Stimulated activated CD4-positive, alpha-beta T cell treated with anti-CD3 and anti-CD28 coated beads, Interleukin-1b, Interleukin-23, amount 100 ng/mL, for 24 hours (primary cell): ENCODE data around the gene WDR59.
"Not testable (repeated sequence)": the region's sequence is repeated elsewhere in the genome, so short reads cannot be mapped to it uniquely, and the experiment has no call there.

Experiments used
- DNase-seq, 4 experiments: peaks; one replicate each; pipeline ENCODE4 v3.0.0-alpha.2; 2020; ENCODE audit warnings: low read depth in 4 of 4, low spot score in 1 of 4

Gene WDR59

DNA sequence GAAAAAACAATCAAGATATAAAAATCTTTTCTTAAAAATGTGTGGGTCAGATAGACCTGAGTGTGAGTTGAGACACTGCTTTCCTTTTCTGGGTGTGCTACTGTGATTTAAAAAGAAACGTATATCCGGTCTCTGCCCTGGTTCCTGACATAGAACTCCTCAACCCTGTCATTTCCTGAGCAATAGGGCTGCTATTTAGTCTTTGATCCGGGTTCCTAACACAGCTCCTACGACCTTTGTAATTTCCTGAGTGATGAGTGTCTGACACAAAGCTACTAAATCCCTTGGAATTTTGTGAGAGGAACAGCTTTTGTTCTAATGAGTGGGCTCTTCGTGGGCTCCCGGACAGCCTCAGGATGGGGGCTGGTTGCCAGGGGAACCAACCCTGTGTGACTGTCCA, 116.4 kb downstream of the WDR59 start:
- DNase-seq: no peak

DNA sequence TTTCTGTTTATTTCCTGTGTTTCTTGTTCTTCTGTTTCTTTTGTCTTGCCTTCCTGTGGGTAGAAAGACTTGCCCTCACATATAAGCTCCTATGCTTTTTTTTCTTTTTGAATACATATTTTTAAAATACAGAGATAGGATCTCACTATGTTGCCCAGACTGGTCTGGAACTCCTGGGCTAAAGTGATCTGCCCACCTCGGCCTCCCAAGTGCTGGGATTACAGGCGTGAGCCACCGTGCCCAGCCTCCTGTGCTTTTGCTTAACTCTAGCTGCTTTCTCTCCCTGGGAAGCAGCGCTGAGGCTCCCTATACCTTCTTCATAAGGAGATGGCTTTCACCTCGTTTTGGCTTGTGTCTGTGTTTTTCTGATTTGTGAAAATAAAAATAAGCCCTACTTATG, 116.9 kb downstream of the WDR59 start:
- no peak for DNase-seq

DNA sequence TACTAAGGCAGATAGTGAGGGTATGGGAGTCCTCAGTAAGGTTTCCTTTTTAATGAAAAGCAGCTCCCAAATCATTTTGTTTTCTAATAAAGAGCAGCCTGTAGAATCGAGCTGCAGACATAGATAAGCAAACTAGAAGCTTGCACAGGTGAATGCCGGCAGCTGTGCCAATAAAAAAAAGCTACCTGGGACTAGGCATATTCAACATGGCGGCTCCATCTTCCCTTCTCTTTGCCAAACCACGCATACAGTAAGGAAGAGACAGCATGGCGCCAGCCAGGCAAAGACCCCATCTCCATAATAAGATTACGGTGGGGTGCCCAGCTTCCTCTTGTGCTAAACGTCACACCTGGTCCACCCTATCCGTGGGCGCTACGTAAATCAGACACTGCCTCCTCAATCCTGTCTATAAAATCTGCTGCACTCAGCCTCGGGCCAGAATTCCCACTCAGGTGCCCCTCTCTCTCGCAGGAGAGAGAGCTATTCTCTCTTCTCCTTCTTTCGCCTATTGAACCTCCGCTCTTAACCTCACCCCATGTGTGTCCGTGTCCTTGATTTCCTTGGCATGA, 117.6 kb downstream of the WDR59 start:
- no peak for DNase-seq

DNA sequence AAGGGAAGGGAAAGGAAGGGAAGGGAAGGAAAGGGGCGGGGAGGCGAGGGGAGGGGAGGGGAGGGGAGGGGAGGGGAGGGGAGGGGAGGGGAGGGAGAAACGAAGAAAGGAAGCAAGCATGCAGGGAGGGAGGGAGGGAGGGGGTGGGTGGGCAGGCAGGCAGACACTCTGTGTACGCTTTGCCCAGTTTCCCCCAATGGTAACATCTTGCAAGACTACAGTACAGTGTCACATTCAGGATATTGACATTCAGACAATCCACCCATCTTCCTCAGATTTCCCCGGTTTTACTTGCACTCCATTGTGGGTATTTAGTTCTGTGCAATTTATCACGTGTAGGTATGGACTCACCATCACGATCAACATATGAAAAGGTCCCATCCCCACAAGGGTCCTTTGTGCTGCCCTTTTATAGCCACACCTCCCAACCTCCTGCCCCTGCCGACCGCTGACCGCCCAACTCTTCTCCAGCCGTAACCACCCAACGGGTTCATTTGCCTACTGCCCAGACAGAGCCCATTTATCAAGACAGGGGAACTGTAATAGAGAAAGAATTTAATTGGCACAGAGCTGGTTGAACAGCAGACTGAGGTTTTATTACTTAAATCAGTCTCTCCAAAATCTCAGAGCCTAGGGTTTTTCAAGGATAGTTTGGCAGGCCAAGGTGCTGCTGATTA, 118.9 kb downstream of the WDR59 start:
- no peak for DNase-seq

DNA sequence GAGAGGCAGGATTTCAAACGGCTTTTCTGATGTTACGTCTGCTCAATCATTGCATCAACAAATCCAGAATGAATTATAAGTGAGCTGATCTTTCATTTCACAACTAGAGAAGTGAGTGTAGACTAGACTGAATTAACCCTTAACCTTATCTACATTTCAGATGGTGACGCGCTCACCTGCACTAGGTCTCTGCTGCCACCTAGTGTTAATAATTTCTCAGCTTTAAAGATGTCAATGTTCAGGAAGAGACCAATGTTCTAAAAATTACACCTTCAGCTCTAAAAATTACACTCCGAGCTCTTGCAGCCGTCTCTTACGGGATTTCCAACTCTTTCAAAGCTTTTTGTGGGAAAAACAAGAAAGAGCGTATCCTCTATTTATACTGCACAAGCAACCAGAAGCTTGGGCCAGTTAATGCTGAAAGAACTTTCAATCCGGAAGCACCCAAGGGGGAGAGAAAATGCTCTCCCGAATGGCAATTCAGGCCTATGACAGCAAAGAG, 122.1 kb downstream of the WDR59 start:
- no peak for DNase-seq

DNA sequence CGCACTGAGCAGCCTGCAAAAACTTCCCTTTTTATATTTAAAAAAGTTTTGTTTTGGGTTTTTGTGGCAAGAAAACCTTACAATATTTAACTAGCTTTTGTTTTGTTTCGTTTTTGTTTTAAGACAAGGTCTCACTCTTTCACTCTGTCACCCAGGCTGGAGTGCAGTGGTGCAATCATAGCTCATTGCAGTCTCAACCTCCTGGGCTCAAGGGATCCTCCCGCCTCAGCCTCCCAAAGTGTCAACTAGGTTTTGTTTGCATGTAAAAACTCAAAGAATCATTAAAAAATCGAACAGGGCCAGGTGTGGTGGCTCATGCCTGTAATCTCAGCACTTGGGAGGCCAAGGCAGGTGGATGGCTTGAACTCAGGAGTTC, 132.4 kb downstream of the WDR59 start:
- no peak for DNase-seq

DNA sequence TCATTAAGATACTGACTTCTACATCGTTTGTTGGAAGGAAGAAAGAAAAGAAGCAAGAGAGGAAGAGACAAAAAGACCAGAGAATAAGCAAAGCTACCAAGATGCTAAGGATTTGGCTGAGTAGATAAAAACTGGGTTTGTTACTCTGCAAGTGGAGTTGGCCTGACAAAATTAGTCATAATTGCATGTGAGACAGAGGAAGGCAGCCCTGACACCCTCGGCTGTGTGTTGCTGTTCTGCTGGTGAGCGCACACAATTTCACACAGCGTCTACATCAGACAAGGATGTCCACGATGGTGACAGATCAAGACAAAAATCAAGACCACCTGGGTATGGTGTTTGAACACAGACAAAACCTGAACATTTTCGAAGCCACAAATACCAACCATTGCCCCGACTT, 134.9 kb downstream of the WDR59 start:
- no peak for DNase-seq

DNA sequence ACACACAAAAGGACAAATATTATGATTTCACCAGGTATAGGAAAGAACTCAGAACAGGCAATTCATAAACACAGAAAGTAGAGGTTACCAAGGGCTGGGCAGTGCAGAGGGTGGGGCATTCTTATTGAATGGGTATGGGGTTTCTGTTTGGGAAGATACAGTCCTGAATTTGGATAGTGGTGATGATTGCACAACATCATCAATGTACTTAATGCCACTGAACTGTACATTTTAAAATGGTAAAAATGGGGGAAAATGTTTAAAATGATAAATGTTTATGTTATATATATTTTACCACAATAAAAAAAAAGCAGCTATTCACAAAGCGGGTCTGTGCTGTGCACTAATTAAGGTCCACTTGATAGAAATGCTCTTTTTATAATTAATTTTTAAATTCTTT, 137.7 kb downstream of the WDR59 start:
- no peak for DNase-seq

DNA sequence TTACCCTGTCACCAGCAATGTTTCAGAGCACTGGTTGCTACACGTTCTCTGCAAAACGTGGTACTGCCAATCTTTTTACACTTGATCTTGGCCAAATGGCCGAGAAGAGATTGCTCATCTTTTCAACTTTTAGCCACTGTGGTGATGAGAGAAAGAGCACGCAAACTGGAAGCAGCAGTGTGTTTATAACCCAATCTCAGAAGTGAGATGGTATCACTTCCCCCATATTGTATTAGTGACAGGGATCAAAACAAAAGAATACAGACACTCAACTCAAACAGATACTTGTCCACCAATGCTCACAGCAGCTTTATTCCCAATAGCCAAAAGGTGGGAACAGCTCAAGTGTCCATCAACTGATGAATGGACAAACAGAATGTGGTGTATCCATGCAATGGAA, 138.2 kb downstream of the WDR59 start:
- no peak for DNase-seq

DNA sequence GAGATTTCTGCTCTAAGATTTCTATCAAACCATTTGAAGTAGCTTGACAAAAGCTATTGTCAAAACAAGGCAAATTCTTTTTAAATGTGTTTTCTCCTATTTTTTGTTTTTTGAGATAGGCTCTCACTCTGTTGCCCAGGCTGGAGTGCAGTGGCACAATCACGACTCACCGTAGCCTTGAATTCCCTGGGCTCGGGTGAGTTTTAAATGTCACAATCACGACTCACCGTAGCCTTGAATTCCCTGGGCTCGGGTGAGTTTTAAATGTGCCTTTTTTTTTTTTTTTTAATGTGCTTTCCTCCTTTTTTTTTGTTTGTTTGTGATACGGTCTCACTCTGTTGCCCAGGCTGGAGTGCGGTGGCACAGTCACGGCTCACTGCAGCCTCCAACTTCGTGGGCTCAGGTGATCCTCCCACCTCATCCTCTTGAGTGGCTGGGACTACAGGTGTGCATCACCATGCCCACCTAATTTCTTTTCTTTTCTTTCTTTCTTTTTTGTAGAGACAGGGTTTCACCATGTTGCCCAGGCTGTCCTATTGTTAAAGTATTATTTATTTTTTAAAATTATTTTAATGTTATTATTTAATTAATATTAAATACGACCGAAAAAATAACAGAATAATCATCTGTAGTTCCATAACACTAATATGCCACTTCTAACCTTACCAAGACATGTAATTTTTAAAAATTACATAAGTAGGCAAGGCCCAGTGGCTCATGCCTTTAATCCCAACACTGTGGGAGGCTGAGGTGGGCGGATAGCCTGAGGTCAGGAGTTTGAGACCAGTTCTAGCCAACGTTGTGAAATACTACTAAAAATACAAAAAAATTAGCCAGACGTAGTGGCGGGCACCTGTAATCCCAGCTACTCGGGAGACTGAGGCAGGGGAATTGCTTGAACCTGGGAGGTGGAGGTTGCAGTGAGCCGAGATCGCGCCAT, 140.6 kb downstream of the WDR59 start:
- DNase-seq: no peak

DNA sequence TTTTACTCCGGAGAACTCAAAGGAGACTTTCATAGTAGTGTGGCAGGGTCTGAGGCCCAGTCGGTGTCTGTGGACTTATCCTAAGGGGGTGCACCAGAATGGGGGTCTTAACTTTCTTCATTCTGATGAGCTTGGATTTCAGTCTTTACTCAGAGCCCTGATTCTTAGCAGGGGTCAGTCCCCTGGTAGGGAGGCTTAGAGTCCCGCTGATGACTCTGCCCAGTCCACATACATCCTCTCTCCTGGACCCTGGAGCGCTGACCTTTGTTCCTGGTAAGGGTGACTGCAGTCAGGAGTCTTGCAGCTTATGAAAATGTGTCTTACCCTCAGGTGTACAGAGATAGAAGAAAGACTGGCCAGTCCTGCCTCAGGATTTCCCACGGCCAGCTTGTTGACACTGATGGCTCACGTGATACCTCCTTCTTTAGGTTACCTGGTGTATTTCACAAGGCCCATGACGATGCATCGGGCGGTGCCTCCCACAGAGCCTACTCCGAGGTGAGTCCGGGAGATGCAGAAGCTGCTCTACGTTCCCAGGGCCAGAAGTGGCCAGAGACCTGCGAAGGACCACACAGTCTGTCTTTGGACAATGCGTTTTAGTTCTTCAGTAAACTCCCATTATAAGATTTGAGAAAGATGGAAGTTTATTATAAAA, 141.4 kb downstream of the WDR59 start:
- DNase-seq: not testable (repeated sequence)

DNA sequence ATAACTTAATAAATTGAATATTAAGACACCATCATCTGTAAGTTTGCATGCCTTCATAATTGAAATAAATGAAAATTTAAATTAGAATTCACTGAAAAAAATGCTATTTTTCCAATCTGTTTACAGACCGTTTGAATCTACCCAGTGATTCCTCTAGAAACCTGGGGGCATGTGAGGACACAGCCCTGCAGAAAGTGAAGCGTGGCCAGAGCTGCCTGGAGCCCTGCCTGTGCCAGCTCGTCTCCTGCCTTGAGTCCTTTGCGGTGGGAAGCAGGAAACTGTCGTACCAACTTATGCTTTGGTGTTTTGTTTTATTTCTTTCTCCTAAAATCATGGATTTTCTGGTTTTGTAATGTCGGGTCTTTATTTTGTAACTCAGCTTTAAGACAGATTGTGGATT, 142.5 kb downstream of the WDR59 start:
- no peak for DNase-seq

DNA sequence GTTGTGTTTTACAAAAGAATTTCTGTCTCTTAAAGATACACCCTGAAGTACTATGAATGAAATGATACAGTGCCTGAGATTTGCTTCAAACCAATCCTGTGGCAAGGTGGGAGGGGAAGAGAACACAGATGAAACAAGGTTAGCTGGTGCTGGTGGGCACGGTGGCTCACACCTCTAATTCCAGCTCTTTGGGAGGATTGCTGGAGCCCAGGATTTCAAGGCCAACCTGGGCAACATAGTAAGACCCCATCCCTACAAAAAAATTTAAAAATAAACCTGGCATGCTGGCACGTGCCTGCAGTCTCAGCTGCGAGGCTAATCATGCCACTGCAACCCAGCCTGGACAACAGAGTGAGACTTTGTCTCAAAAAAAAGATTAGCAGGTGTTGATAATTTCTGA, 143.0 kb downstream of the WDR59 start:
- DNase-seq: no peak

DNA sequence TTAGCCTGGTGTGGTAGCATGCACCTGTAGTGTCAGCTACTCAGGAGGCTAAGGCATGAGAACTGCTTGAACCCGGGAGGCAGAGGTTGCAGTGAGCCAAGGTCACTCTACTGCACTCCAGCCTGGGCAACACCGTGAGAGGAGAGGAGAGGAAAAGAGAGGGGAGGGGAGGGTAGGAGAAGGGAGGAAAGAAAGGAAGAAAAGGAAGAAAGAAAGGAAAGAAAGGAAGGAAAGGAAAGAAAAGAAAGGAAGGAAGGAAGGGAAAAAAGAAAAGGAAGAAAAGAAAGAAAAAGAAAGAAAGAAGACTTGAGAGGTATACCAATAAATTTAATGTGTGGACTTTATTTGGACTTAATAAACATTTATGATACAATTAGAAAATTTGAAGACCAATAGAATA, 143.5 kb downstream of the WDR59 start:
- no peak for DNase-seq

DNA sequence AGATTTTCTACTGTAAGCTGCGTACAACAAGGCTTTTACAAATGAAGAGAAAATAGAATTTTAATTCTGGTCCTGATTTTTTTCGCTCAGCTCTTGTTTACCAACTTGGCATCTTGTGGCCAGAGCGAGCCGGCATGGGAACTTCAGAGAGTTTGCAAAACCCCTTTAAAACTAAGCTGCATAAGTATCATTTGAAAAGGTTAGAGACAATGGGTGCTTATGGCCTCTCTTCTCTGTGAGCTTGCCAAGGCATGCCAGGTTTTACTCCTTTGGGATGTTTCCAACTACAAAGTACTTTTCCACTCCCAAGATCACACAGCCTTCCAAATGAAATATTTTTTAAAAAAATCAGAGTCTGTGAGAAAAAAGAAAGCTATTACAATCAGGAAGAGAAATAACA, 147.9 kb downstream of the WDR59 start:
- no peak for DNase-seq

DNA sequence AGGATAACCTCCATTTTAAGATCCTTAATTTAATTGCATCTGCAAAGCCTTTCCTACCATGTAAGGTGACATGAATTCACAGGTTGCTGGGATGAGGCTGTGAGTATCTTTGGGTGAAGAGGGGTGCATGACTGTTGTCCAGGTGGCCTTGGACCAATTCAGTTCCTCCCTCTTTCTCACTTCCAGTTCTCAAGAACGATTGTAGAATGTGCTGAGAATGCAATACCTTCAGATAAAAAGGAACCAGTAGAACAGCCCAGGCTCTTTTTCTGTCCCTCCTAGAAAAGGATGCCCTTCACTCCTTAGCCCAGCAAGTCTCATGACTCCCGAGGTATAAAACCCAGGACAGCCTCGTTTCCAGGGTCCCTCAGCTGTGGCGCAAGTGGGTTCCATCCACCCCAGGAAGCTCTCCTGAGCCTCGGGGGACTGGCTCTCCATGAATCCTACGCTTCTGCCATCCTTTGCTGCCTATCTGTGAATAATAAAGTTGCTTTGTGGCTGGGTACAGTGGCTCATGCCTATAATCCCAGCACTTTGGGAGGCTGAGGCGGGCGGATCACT, 148.7 kb downstream of the WDR59 start:
- no peak for DNase-seq

DNA sequence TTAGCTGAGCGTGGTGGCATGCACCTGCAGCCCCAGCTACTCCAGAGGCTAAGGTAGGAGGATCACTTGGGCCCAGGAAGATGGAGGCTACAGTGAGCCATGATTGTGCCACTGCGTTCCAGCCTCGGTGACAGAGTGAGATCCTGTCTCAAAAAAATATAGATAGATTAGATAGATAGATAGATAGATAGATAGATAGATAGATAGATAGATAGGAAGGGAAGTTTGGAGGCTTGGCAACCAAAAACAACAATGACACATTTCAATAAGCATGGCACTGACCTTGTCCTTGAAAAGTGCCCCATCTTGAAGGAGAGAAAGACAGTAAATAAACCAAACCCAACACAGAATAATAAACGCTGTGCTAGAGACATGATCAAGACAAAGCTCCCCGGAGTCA, 152.7 kb downstream of the WDR59 start:
- no peak for DNase-seq

DNA sequence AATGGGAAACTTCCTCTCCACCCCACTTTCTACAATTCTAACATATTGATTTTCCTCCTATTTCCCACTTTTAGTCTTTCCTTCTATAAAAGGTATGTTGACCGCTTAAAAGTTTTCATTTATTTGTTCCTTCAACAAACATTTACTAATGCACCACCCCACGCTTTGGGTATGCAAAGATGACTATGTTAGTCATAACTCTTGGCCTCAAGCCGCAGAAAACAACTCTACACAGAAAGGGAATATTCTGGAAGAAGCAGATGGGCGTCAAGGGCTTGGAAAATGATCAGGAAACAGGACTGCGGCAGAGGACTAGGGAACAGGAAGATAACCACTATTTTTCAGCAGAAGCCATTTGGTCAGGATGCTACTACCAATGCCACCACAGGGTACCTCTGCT, 153.5 kb downstream of the WDR59 start:
- DNase-seq: no peak

DNA sequence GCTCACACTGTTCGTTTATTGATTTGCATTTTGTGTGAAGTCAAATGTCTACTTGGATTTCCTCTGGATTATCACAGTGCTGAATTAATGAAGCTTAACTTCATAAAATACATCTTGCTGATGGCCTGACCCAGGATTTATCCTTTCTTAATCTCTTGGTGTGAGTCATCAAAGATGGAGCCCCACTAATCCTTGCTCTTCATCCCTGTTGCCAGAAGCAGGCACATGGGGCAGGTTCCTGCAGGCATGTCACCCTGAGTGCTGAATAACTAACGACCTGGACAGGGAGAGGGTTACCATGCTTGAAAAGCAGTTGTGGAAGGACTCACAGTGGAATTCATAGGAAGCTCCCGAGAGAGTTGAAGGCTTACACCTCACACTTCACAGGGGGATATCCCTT, 154.3 kb downstream of the WDR59 start:
- no peak for DNase-seq

DNA sequence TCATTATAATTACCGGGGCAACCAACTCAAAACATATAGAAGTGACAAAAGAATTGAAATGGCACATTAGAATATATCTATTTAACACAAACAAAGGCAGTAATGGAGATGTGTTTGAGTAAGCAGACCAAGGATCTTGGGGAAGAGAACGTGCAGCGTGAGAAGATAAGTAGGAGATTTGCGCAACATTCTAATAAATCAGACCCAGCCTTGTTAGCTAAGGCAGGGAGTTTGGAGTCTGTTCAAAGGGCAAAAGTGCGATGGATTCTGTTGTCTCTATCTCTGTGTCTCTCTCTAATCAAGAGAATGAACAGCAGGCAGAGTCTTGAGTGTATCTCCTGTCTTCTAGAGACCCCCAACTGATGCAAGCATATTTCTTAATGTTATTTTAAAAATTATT, 155.3 kb downstream of the WDR59 start:
- no peak for DNase-seq

DNA sequence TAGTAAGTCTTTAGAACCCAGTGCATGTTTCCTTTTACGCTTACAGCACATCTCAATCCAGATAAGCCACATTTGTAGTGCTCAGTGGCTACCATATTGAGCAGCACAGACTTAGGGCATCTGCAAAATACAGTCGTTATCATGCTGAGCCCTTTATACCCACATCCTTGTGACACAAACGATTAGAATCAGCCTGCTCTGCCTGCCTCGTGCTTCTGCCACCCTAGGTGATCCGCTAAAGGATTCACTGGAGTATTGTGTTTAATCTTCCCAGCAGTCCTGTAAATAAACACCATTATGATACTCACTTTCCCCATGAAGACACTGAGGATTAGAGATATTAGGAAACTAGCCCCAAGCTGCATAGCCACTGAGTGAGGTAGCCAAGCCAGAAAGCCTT, 159.0 kb downstream of the WDR59 start:
- no peak for DNase-seq
